Measurements from ENCODE around the gene CDC42BPA.
A peak's percentile ranks its signal among the peaks of the same experiment; 100 is the strongest.

Gene CDC42BPA

DNA sequence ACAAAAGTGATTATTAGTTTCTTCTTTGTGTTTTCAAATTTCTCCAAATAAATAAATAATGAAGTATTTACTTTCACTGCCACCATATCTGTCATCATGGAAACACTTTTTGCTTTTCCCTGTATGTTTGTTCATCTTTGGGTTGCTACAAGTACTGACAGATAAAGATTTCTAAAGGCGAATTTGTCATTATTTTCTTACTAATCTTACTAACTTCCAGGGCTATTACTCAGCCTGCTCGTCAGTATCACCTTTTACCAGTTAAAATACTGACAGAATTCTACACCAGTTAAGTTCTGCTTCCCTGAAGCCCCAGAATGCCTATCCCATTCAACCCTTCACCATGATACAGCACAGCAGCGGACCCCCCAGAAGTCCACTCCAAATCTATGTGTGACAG, 106.1 kb downstream of the CDC42BPA start:
- TF ChIP-seq EZH2 (IDR thresholded peaks at IDR 0.05) = no peak
- TF ChIP-seq FOXP2 (optimal IDR thresholded peaks at IDR 0.05; ENCODE audit: control extremely low read depth, extremely low read length, insufficient read depth) = no peak
- TF ChIP-seq POLR2AphosphoS5 (IDR thresholded peaks at IDR 0.05; ENCODE audit: borderline replicate concordance, low read depth, low read length) = no peak
- Histone ChIP-seq H3K9ac (ENCODE audit: insufficient read length) (no peak overlapping the region), H3K4me3 (no peak overlapping the region), H3K9me3 (ENCODE audit: low read depth, low read length) (no peaks in the 10 kb centered on the region), H3K36me3 (ENCODE audit: insufficient read depth, low read length) (no peaks in the 10 kb centered on the region; the same call in 1 of the 2 replicates), H3K27ac (no peak overlapping the region)
- no peak for DNase-seq (ENCODE audit: low read depth, low spot score)

DNA sequence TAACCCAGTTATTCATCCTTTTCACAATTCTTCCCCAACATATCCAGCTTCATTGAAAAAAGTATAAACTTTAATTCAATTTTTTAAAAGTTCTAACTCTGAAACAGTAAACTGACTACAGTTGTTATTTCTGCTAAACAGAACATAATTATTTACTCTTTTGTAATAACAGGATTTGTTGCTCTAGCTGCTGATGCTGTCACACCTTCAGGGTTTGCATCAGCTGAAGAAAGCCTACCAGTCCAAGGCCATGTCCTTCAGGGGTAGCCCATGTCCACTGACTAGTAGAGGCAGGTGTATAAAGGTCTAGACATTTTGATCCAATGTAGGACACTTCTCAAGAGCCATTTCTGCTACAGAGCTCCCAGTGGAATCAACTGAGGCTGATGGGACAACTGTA, 107.7 kb downstream of the CDC42BPA start:
- TF ChIP-seq EZH2 (IDR thresholded peaks at IDR 0.05) = no peak
- TF ChIP-seq POLR2AphosphoS5 (IDR thresholded peaks at IDR 0.05; ENCODE audit: borderline replicate concordance, low read depth, low read length) = no peak
- no peak for TF ChIP-seq FOXP2 (optimal IDR thresholded peaks at IDR 0.05; ENCODE audit: control extremely low read depth, extremely low read length, insufficient read depth)
- Histone ChIP-seq H3K9ac (ENCODE audit: insufficient read length) (no peak overlapping the region), H3K4me3 (no peak overlapping the region)

DNA sequence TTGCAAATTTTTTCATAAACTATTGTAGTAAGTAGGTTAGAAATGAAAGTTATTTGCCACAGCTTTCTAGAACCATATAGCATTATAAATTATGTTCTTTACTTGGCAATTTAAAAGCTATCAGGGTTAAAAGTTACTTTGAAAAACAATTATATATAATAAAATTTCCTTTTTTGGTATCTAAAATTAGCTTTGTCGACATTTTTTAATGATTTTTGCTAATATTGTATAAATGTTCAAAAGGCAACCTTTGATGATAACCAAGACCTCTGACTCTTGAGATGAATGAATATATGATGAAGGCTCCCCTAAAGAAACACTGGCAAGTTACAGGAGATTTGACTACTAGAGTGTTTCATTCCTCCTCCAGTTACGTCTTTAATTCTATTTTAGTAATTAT, 121.2 kb downstream of the CDC42BPA start:
- TF ChIP-seq EZH2 (IDR thresholded peaks at IDR 0.05) (no peak), POLR2AphosphoS5 (IDR thresholded peaks at IDR 0.05; ENCODE audit: borderline replicate concordance, low read depth, low read length) (no peak), FOXP2 (optimal IDR thresholded peaks at IDR 0.05; ENCODE audit: control extremely low read depth, extremely low read length, insufficient read depth) (no peak)
- Histone ChIP-seq H3K9ac (ENCODE audit: insufficient read length) (no peak overlapping the region), H3K9me3 (ENCODE audit: low read depth, low read length) (no peaks in the 10 kb centered on the region), H3K4me3 (no peak overlapping the region), H3K27ac (no peak overlapping the region), H3K36me3 (ENCODE audit: insufficient read depth, low read length) (peaks cover 12% of the 10 kb centered on the region)
- no peak for DNase-seq (ENCODE audit: low read depth, low spot score)

More for the DNA sequence above, 107.7 kb downstream of the CDC42BPA start:
- Histone ChIP-seq H3K9me3 (ENCODE audit: low read depth, low read length) (no peaks in the 10 kb centered on the region), H3K27ac (no peak overlapping the region), H3K36me3 (ENCODE audit: insufficient read depth, low read length) (no peaks in the 10 kb centered on the region; the same call in 1 of the 2 replicates)
- DNase-seq (ENCODE audit: low read depth, low spot score) = no peak

DNA sequence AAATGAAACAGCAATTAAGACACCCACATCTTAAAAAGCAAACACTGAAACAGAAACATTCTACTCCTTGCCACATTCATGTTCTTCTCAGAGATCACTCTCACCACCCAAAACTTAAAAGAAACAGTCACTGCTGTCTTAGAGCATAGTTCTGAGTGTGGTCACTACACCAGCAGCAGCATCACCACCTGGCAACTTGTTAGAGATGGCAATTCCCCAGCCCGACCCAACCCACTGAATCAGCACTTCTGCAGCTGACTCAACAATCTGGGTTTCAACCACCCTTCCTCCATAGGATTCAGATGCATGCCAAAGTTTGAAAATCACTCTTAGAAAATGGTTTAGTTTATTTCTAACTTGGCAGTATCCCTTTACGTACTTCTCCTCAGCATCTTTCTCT, 126.1 kb downstream of the CDC42BPA start:
- H3K9me3 ChIP-seq (ENCODE audit: low read depth, low read length) = no peaks in the 10 kb centered on the region
- H3K4me3 ChIP-seq = no peak overlapping the region
- DNase-seq (ENCODE audit: low read depth, low spot score) = no peak
- no peak overlapping the region for H3K9ac ChIP-seq (ENCODE audit: insufficient read length)
- no peak for TF ChIP-seq POLR2AphosphoS5 (IDR thresholded peaks at IDR 0.05; ENCODE audit: borderline replicate concordance, low read depth, low read length)
- no peak for TF ChIP-seq FOXP2 (optimal IDR thresholded peaks at IDR 0.05; ENCODE audit: control extremely low read depth, extremely low read length, insufficient read depth)
- TF ChIP-seq EZH2 (IDR thresholded peaks at IDR 0.05) = no peak
- H3K27ac ChIP-seq = no peak overlapping the region
- peaks cover 9% of the 10 kb centered on the region; the same call in 1 of the 2 replicates for H3K36me3 ChIP-seq (ENCODE audit: insufficient read depth, low read length)

- no peak overlapping the region for H3K9ac ChIP-seq (ENCODE audit: insufficient read length)
- H3K4me3 ChIP-seq = no peak overlapping the region
- peaks cover 9% of the 10 kb centered on the region; the same call in 1 of the 2 replicates for H3K36me3 ChIP-seq (ENCODE audit: insufficient read depth, low read length)
- no peaks in the 10 kb centered on the region for H3K9me3 ChIP-seq (ENCODE audit: low read depth, low read length)
- no peak overlapping the region for H3K27ac ChIP-seq
- DNase-seq (ENCODE audit: low read depth, low spot score) = no peak
- no peak for TF ChIP-seq EZH2 (IDR thresholded peaks at IDR 0.05)
- TF ChIP-seq POLR2AphosphoS5 (IDR thresholded peaks at IDR 0.05; ENCODE audit: borderline replicate concordance, low read depth, low read length) = no peak
- no peak for TF ChIP-seq FOXP2 (optimal IDR thresholded peaks at IDR 0.05; ENCODE audit: control extremely low read depth, extremely low read length, insufficient read depth)
These were observed 126.7 kb downstream of the CDC42BPA start for GRCh38 chr1:227191607-227192006.

- peaks cover 9% of the 10 kb centered on the region; the same call in 1 of the 2 replicates for H3K36me3 ChIP-seq (ENCODE audit: insufficient read depth, low read length)
- no peaks in the 10 kb centered on the region for H3K9me3 ChIP-seq (ENCODE audit: low read depth, low read length)
- TF ChIP-seq FOXP2 (optimal IDR thresholded peaks at IDR 0.05; ENCODE audit: control extremely low read depth, extremely low read length, insufficient read depth) = no peak
- no peak for TF ChIP-seq EZH2 (IDR thresholded peaks at IDR 0.05)
- TF ChIP-seq POLR2AphosphoS5 (IDR thresholded peaks at IDR 0.05; ENCODE audit: borderline replicate concordance, low read depth, low read length) = no peak
- no peak overlapping the region for H3K9ac ChIP-seq (ENCODE audit: insufficient read length)
- no peak overlapping the region for H3K27ac ChIP-seq
- H3K4me3 ChIP-seq = no peak overlapping the region
- no peak for DNase-seq (ENCODE audit: low read depth, low spot score)
These were observed 128.0 kb downstream of the CDC42BPA start for GRCh38 chr1:227190321-227190720.

DNA sequence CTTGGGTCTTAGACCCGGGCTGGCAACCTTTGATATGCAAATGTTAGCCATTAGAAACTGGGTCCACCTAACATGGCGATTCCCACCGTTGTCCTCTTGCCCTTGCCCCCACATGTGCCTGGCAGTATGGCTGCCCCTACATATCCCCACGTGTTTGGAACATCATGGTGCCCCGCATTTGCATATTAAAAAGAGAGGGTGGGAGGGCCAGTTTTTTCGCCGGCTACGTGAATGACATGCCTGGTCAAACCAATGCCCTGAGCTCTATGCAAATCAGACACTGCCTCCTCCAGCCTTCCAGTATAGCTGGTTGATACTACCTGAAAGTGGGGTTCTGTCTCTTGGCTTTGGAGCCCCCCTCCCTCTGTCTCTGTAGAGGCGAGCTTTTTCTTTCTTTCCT, 133.0 kb downstream of the CDC42BPA start:
- Histone ChIP-seq H3K9me3 (ENCODE audit: low read depth, low read length) (no peaks in the 10 kb centered on the region), H3K27ac (no peak overlapping the region), H3K4me3 (no peak overlapping the region), H3K9ac (ENCODE audit: insufficient read length) (no peak overlapping the region), H3K36me3 (ENCODE audit: insufficient read depth, low read length) (peaks cover 13% of the 10 kb centered on the region; the same call in 1 of the 2 replicates)
- DNase-seq (ENCODE audit: low read depth, low spot score) = no peak
- no peak for TF ChIP-seq EZH2 (IDR thresholded peaks at IDR 0.05)
- no peak for TF ChIP-seq FOXP2 (optimal IDR thresholded peaks at IDR 0.05; ENCODE audit: control extremely low read depth, extremely low read length, insufficient read depth)
- TF ChIP-seq POLR2AphosphoS5 (IDR thresholded peaks at IDR 0.05; ENCODE audit: borderline replicate concordance, low read depth, low read length) = no peak

DNA sequence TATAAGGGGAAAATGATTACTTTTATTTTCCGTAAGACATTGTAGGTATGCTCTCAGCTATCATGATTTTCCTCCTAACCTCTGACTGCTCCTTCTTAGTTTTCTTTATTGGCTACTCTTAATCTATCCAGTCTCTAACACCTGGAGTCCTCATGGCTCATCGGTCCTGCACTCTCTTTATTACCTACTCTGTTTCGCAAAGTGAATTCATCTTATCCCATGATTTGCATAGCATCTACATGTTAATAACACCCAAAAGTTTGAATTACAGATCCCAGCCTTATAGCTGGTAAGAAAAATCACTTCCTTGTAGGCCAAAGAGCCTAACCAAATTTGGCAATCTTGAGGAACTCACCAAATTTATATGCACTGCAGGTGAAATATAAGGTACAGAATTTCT, 136.3 kb downstream of the CDC42BPA start:
- no peaks in the 10 kb centered on the region for H3K9me3 ChIP-seq (ENCODE audit: low read depth, low read length)
- no peak overlapping the region for H3K9ac ChIP-seq (ENCODE audit: insufficient read length)
- no peak overlapping the region for H3K4me3 ChIP-seq
- TF ChIP-seq POLR2AphosphoS5 (IDR thresholded peaks at IDR 0.05; ENCODE audit: borderline replicate concordance, low read depth, low read length) (no peak), EZH2 (IDR thresholded peaks at IDR 0.05) (no peak), FOXP2 (optimal IDR thresholded peaks at IDR 0.05; ENCODE audit: control extremely low read depth, extremely low read length, insufficient read depth) (no peak)
- no peak for DNase-seq (ENCODE audit: low read depth, low spot score)
- H3K36me3 ChIP-seq (ENCODE audit: insufficient read depth, low read length) = peaks cover 13% of the 10 kb centered on the region; the same call in 1 of the 2 replicates
- H3K27ac ChIP-seq = no peak overlapping the region

DNA sequence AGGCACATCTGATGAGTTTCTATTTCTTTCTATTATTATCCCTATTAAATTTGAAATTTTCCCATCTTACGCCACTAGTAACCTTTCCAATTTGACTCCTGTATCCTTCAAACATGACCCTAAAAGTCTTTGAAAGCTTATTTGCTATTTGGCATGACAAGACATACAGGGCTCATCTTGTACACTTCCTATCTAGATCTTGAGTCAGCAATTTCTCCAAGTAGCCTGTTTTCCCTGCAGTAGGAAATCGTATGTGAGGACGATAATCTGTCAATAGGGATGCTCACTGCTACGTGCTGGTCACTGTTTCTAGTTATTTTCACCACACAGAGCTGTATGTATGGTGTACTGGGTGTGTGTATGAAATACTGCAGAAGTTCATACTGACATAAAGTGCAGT, 142.7 kb downstream of the CDC42BPA start:
- TF ChIP-seq POLR2AphosphoS5 (IDR thresholded peaks at IDR 0.05; ENCODE audit: borderline replicate concordance, low read depth, low read length) (no peak), FOXP2 (optimal IDR thresholded peaks at IDR 0.05; ENCODE audit: control extremely low read depth, extremely low read length, insufficient read depth) (no peak), EZH2 (IDR thresholded peaks at IDR 0.05) (no peak)
- no peaks in the 10 kb centered on the region for H3K36me3 ChIP-seq (ENCODE audit: insufficient read depth, low read length)
- DNase-seq (ENCODE audit: low read depth, low spot score) = no peak
- no peak overlapping the region for H3K9ac ChIP-seq (ENCODE audit: insufficient read length)
- no peaks in the 10 kb centered on the region for H3K9me3 ChIP-seq (ENCODE audit: low read depth, low read length)
- no peak overlapping the region for H3K4me3 ChIP-seq
- 0 out of 2 replicates have a peak overlapping the region, but pooled peaks have one; percentile 44 for H3K27ac ChIP-seq

Data from SK-N-MC (cell line).